ENCODE measurements around the gene LUZP4.

- TF ChIP-seq RORB (CRISPR knock-in tag; IDR thresholded peaks at IDR 0.05) (no peak), PRDM15 (CRISPR knock-in tag; IDR thresholded peaks at IDR 0.05) (no peak), CREM (CRISPR knock-in tag; IDR thresholded peaks at IDR 0.05) (no peak), CTCF (IDR thresholded peaks at IDR 0.05) (no peak), USF2 (CRISPR knock-in tag; IDR thresholded peaks at IDR 0.05) (no peak), FOXJ3 (CRISPR knock-in tag; IDR thresholded peaks at IDR 0.05; ENCODE audit: borderline replicate concordance) (no peak), ZNF425 (CRISPR knock-in tag; conservative IDR thresholded peaks at IDR 0.05) (no peak)
Observed at GRCh38 chrX:115341421-115341820, 51.9 kb downstream of the LUZP4 start.

All from WTC11 (cell line).